ENCODE measurements around the gene SOCS1. TPM values are rescaled to one million over a fixed set of nuclear protein-coding genes. Genes with fewer than 3 reads are reported as not detected.
A peak's percentile ranks its signal among the peaks of the same experiment; 100 is the strongest.

Gene SOCS1
- polyA plus RNA-seq (not detected in 2 replicates), polyA minus RNA-seq (0.49 TPM in 1 of 2 replicates, not detected in the other)

GRCh38 chr16:11255737-11256660, at the start of gene SOCS1:
Gene SOCS1 (minus strand): TSS chr16:11256204. CDS start chr16:11255478, 726 bp downstream.
- Histone ChIP-seq H3K9ac (ENCODE audit: low read length) (peak within 1 kb of the TSS; percentile 53), H4K20me1 (ENCODE audit: insufficient read depth) (no peaks in the 10 kb centered on the region), H3K27ac (ENCODE audit: low read length) (no peak within 1 kb of the TSS), H2AFZ (ENCODE audit: low read depth, low read length) (no peak within 1 kb of the TSS), H3K36me3 (ENCODE audit: insufficient read depth, low read length) (no peaks in the 10 kb centered on the region), H3K9me3 (ENCODE audit: low read length) (no peaks in the 10 kb centered on the region), H3K4me3 (ENCODE audit: low read length) (peak within 1 kb of the TSS; percentile 76), H3F3A (ENCODE audit: insufficient read depth, low read length, poor library complexity, severe bottlenecking) (no peaks in the 10 kb centered on the region), H3K79me2 (replicated peaks; ENCODE audit: insufficient read depth, low read length) (no peaks in the 10 kb centered on the region), H3K9me2 (ENCODE audit: insufficient read depth, low read length) (no peaks in the 10 kb centered on the region), H3K27me3 (ENCODE audit: insufficient read depth, low read depth, low read length) (peaks cover 39% of the 10 kb centered on the region), H3K4me2 (ENCODE audit: low read length) (no peak within 1 kb of the TSS)
- TF ChIP-seq RAD21 (conservative IDR thresholded peaks at IDR 0.05) (peak; percentile 56), EZH2 (IDR thresholded peaks at IDR 0.05; ENCODE audit: borderline replicate concordance, insufficient read depth, low read length, poor library complexity, severe bottlenecking) (no peak), MXI1 (conservative IDR thresholded peaks at IDR 0.05; ENCODE audit: poor library complexity, severe bottlenecking) (peak; percentile 44), REST (IDR thresholded peaks at IDR 0.05; ENCODE audit: borderline replicate concordance) (no peak), SMC3 (conservative IDR thresholded peaks at IDR 0.05; ENCODE audit: poor library complexity) (peak; percentile 68), POLR2AphosphoS5 (IDR thresholded peaks at IDR 0.05) (peak; percentile 56), EP300 (conservative IDR thresholded peaks at IDR 0.05; ENCODE audit: poor library complexity, severe bottlenecking) (no peak), TAF1 (IDR thresholded peaks at IDR 0.05; ENCODE audit: low read depth) (peak; percentile 37)
- TF ChIP-seq, protein P1, sequence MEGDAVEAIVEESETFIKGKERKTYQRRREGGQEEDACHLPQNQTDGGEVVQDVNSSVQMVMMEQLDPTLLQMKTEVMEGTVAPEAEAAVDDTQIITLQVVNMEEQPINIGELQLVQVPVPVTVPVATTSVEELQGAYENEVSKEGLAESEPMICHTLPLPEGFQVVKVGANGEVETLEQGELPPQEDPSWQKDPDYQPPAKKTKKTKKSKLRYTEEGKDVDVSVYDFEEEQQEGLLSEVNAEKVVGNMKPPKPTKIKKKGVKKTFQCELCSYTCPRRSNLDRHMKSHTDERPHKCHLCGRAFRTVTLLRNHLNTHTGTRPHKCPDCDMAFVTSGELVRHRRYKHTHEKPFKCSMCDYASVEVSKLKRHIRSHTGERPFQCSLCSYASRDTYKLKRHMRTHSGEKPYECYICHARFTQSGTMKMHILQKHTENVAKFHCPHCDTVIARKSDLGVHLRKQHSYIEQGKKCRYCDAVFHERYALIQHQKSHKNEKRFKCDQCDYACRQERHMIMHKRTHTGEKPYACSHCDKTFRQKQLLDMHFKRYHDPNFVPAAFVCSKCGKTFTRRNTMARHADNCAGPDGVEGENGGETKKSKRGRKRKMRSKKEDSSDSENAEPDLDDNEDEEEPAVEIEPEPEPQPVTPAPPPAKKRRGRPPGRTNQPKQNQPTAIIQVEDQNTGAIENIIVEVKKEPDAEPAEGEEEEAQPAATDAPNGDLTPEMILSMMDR (IDR thresholded peaks at IDR 0.05; ENCODE audit: poor library complexity, severe bottlenecking), result peak; percentile 80

GRCh38 chr16:11303405-11304138, 47.6 kb upstream of the SOCS1 start:
- Histone ChIP-seq H3K9me3 (ENCODE audit: low read length) (no peaks in the 10 kb centered on the region), H2AFZ (ENCODE audit: low read depth, low read length) (no peak overlapping the region), H3F3A (ENCODE audit: insufficient read depth, low read length, poor library complexity, severe bottlenecking) (no peaks in the 10 kb centered on the region), H3K27ac (ENCODE audit: low read length) (no peak overlapping the region), H3K4me3 (ENCODE audit: low read length) (no peak overlapping the region), H3K9me2 (ENCODE audit: insufficient read depth, low read length) (no peaks in the 10 kb centered on the region), H3K36me3 (ENCODE audit: insufficient read depth, low read length) (no peaks in the 10 kb centered on the region), H3K27me3 (ENCODE audit: insufficient read depth, low read depth, low read length) (no peaks in the 10 kb centered on the region), H4K20me1 (ENCODE audit: insufficient read depth) (no peaks in the 10 kb centered on the region), H3K4me2 (ENCODE audit: low read length) (no peak overlapping the region), H3K9ac (ENCODE audit: low read length) (no peak overlapping the region), H3K79me2 (replicated peaks; ENCODE audit: insufficient read depth, low read length) (no peaks in the 10 kb centered on the region)
- TF ChIP-seq EZH2 (IDR thresholded peaks at IDR 0.05; ENCODE audit: borderline replicate concordance, insufficient read depth, low read length, poor library complexity, severe bottlenecking) (no peak), MXI1 (conservative IDR thresholded peaks at IDR 0.05; ENCODE audit: poor library complexity, severe bottlenecking) (no peak), REST (IDR thresholded peaks at IDR 0.05; ENCODE audit: borderline replicate concordance) (no peak), SMC3 (conservative IDR thresholded peaks at IDR 0.05; ENCODE audit: poor library complexity) (no peak), RAD21 (conservative IDR thresholded peaks at IDR 0.05) (no peak), POLR2AphosphoS5 (IDR thresholded peaks at IDR 0.05) (no peak), TAF1 (IDR thresholded peaks at IDR 0.05; ENCODE audit: low read depth) (no peak), EP300 (conservative IDR thresholded peaks at IDR 0.05; ENCODE audit: poor library complexity, severe bottlenecking) (no peak)
- TF ChIP-seq, protein P1 (IDR thresholded peaks at IDR 0.05; ENCODE audit: poor library complexity, severe bottlenecking), result no peak
